ENCODE results near the gene TMEM270.
"Not testable (repeated sequence)": the region's sequence is repeated elsewhere in the genome, so short reads cannot be mapped to it uniquely, and the experiment has no call there.

The TMEM270 gene

DNA sequence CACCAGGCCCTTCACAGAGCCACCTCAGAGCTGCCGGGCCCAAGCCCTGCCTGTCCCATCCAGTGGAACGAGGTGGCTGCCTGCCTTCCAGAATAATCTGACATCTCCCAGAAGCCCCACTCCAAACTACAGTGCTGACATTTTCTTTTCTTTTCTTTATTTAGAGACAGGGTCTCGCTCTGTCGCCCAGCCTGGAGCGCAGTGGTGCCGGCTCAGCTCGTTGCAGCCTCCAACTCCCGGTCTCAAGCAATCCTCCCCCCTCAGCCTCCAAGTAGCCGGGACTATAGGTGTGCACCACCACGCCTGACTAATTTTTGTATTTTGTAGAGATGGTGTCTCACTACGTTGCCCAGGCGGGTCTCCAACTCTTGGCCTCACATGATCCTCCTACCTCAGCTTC lies 346 bp downstream of the TMEM270 start:
- DNase-seq: no peak

DNA sequence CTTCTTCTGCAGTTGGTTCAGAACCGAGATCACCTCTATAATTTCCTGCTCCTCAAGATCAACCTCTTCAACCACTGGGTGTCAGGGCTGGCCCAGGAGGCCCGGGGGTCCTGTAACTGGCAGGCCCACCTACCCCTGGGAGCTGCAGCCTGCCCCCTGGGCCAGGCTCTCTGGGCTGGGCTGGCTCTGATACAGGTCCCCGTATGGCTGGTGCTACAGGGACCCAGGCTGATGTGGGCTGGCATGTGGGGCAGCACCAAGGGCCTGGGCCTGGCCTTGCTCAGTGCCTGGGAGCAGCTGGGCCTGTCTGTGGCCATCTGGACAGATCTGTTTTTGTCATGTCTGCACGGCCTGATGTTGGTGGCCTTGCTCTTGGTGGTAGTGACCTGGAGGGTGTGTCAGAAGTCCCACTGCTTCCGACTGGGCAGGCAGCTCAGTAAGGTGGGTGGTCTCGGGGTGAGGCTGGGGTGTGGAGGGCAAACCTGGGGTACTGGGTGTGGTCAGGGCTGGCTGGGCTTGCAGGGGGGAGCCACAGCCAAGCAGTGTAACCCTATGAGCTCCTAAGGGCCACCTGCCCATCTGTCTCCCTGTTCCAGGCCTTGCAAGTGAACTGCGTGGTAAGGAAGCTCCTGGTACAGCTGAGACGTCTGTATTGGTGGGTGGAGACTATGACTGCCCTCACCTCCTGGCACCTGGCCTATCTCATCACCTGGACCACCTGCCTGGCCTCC lies 4.2 kb downstream of the TMEM270 start:
- no peak for DNase-seq

DNA sequence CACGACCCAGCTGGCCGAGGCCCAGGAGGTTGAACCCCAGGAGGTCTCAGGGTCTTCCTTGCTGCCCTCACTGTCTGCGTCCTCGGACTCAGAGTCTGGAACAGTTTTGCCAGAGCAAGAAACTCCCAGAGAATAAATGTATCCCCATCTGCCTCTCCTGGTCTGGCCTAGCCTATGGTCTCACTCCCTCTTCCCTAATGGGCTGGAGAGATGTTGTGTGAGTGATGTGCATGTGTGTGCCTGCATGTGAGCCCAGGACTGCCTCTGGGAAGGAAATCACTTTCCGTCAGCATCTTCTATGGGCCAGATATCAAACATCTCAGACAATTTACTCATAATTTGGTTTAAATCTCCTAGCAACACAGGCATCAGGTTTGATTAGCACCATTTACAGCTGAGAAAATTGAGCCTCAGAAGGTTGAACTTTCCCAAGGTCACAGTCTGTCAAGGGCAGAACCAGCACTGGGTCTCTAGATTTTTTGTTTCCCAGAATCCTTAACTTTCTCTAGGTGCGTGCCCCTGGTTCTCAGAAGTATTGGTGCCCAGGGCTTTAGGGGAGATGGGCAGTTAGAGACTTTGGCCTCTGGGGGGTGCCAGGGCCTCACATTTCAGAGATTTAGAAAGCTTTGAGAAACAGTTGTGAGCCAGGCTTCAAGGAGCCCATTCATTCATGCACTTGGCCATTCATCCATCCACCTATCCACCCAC lies 4.9 kb downstream of the TMEM270 start:
- DNase-seq: no peak

DNA sequence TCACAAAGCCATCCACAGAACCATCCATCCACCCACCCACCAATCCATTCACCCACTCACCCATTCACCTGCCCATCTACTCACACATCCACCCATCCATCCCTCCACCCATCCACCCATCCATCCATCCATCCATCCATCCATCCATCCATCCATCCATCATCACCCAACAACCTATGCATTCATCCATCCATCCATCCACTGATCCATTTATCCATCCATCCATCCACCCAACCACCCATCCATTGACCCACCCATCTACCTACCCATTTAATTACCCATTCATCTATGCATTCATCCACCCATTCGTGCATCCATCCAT lies 5.4 kb downstream of the TMEM270 start:
- no peak for DNase-seq

DNA sequence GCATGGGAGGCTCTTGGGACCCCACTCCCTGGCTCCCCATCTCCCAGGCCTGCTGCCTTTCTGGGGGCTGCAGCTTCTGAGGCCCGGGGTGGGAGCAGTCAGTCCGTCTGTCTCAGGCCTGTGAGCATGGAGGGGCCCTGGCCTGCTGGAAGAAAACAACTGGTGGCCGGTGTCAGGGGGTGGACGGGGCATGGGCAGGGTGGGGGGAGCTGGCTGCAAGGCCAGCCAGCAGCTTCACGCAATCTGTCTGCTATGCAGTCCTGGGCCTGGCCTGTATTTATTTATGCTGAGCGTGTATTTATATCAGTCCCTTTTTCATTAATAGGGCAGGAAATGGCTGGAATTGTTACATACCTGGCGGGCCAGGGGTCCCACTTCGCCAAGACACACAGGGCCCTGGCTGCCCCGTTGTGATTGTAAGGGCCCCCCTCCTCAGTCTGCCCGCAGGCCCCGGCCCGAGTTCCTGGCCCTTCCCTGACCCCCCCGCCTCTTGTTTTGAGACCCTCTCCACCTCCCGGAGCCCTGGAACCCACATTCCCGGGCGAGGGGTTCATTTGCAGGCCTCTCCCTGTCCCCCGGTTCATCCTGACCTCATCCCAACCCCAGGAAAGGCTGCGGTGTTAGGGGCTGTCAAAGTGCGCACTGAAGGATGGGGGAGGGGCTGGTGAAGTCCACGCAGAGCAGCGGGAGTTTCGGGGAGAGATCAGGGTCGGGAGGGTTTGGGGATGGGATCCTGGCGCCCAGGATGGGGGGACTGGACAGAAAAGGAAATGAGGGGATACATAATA lies 8.2 kb downstream of the TMEM270 start:
- no peak for DNase-seq

DNA sequence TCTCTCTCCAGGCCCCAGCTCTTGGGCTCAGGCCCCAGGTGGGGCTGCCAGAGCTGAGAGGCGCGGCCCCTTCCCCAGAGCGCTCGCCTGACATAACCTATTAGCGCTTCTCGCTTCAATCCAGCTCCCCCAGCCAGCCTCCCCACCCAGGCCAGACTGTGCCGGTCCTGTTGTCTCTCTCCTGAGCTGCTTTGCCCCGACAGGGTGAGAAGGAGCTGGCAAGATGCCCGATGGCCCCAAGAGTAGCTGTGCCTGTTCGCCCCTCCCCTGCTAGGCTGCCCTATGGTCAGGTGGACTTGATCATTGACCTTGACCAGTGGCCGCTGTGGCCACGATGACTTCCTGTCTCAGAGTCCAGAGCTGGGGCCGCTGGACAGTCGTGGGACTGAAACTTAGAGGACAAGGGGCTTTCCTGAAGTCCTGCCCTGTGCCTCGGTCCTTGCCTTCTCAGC lies 9.1 kb downstream of the TMEM270 start:
- DNase-seq: no peak

DNA sequence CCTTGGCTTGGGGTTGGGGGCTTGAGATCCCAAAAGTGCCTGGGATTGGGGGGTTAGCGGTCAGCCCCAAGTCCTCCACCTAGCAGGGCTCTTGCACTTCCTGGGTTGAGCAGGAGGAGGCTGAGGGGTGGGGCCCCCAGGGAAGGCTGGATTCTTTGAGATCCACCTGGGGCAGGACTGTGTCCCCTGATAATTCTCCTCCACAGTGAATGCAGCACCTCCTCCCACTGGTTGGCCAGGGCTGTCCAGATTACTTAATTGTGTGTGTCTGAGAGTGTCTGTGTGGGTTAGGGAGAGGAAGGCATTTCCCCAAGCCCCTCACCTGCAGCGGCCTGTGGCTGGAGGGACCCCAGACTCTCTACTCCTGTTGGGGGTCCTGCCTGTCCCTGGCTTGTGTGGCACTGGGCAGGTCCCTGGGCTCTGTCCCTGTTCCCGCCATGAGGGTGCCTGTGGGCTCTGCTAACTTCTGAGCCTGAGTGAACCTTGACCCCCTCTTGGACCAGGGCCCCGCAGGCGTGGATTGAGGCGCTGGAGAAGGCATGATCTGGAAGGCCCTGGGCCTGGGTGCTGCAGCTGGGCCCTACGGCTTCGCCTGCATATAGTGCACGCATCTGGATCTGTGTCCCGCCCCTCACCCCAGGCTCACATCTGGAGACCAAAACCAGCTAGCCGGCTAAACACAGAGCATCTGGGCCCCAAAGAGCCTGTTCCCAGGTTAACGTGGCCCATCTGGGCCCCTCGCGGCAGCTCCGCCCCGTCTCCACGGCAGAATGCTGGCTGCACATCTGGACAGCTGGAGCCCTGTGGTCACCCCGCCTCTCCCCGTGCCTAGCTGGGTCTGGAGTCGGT lies 10.4 kb downstream of the TMEM270 start:
- DNase-seq: no peak

DNA sequence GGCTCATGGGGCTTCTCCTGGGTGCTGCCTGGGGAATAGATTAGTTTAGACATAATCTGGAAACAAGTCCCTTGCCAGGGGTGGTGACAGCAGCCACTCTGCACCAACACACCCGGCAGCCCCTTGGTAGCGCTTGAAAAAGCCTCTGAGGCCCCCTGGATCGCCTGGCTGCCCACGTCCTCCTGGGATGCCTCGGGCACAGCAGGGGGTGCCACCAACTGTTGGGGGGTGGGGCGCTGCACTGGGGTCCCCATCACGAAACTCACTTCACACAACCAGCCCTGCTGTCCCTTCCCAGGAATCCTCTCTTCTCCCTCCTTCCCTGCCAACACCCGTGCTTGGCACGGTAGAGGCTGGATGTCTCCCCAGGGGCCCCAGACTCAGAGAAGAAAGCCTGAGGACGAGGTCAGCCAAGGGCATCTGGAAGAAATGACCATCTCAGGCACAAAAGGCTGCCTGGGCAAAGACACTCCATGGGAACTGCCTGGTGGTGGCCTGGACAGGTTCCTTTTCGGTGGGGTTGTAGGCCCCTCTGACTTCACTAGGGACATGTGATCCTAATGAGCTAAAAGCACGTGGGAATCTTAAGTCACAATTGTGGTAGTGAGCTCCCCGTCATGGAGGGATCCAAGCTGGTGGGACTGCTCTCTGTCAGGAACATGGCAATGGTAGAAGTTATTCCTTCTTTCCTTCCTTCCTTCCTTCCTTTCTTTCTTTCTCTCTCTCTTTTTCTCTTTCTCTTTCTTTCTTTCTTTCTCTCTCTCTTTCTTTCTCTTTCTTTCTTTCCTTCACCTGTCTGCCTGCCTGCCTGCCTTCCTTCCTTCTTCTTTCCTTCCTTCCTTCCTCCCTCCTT lies 11.3 kb downstream of the TMEM270 start:
- DNase-seq: no peak

DNA sequence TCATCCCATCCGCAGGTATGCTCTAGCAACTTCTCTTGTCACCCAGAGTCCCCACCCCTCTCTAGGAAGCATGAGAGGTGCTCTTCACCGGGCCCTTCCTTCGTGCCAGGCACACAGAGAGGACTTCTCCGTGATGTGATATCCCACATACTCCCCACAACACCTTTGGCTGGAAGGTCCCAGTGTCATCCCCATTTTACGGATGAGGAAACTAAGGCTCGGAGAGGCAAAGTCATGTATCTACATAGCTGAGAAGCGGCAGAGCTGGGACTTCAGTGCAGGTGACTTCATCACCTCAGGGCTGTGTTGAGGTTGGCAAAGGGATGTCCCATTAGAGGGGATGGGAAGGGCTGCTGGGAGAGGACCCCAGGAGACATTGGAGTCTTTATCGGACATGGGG lies 15.4 kb downstream of the TMEM270 start:
- DNase-seq: no peak

DNA sequence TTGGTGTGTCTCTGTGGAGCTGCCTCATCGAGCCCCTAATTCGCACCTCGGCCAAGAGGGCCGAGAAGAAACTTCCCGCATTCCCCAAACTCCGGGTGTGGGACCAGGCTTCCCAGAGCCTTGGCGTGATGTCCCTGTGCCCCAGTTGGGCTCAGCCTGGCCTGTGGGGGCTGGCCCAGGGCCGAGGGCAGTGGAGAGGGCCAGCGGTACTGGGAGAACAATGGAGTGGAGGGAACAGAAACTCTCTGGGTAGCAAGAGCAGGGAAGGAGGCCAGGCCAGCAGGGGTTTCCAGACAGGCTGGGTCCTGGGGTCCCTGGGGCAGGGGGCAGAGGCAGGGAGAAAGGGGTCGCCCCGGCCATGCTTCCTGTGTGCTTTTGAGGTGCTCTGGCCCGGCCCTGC lies 16.0 kb downstream of the TMEM270 start:
- no peak for DNase-seq

DNA sequence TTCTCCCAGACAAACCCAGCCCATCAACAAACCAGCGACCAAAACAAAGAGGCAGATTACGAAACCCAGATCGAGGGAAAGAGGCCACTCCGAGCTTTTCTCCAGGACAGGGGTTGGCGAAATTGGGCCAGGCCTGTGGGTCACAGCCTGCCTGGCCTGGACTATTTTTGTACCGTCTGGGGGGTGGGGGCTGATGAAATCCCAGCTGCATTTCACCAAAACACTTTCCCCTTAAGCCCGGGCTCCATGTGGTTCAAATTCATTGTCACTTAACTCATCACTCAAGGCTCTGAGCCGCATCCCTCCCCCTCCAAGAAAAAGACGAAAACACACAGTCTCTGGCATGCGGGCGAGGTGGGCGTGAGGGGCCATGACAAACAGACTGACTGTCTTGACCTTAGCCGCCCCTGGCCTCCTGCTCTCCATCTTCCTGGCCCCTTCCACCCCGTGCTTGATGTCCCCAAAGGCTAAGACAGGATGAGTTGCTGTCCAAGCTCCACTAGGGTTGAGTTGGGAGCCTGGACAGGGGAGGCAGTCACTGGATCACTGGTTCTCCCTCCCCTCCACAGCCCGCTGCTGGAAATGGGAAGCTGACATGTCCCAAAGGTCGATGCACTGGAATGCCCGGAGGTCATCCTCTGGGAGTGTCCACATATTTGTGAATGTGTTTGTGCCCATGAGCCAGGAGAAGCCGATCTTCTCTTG lies 19.2 kb downstream of the TMEM270 start:
- DNase-seq: no peak

DNA sequence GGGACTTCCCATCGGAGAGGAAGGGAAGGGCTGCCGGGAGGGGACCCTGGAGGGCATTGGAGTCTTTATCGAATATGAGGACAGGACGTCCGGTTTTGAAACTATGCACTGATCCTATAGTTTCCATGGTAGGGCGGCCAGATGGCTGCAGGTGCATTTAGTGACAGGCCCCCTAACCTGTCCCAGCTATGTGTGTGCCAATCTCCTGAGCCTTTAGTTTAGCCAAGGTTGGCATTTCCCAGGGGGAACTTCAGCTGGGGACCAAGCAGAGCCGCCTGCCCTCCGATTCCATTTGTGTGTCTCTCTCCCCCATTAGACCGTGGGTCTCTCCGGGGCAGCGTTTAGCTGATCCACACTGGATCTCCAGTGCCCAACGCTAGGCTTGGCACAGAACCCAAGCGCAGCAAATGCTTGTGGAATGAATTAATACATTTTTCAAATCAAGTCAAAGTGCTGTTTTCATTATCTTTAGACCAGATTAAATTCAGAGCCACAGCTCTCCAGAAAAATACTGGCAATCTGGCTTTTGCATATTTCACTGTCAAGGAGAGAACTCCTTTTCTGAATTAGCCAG lies 19.9 kb downstream of the TMEM270 start:
- DNase-seq: no peak

DNA sequence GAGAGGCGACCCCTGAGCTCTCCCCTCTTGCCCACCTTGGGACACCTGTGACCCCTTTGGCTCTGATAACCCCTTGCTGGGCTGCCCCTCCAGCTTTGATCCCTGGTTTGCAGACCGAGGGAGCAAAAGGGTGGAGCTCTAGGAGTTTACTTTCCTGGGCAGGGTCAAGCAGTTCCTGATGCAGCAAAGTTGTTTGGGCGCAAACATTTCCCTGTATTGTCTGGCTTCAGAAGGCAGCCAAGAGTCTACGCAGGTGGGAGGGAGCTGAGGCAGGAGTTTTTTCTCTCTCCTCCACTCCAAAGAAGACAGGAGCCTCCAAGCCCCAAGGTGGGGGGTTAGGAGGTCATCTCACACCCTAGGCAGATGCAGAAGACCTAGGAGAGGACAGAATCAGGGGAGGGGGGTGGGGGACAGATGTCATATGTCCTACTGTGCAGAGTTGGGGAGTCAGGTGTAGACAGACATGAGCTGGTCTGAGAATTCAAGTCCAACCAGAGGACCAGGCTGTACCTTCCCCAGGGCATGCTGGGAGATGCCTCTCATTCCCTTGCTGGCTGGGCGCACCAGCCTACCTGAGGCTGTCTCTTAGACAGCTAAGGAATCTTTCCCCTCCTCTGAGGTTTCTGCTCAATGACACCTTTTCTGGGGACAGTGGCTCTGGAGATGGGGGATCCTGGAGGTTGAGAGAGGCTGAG lies 20.5 kb downstream of the TMEM270 start:
- no peak for DNase-seq

DNA sequence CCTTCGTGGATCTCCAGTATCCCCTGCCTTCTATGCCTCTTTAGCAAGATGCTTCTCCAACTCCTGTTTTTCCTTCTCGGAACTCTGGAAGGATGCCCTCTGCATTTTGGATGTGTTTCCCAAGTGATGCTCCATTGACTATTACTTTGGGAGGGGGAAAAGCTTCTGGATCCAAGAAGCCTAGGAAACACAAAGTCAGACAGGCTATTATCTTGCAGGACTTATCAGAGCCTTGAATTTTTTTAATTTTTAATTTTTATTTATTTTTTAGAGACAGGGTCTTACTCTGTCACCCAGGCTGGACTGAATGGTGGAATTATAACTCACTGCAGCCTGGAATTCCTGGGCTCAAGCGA lies 21.1 kb downstream of the TMEM270 start:
- DNase-seq: no peak

DNA sequence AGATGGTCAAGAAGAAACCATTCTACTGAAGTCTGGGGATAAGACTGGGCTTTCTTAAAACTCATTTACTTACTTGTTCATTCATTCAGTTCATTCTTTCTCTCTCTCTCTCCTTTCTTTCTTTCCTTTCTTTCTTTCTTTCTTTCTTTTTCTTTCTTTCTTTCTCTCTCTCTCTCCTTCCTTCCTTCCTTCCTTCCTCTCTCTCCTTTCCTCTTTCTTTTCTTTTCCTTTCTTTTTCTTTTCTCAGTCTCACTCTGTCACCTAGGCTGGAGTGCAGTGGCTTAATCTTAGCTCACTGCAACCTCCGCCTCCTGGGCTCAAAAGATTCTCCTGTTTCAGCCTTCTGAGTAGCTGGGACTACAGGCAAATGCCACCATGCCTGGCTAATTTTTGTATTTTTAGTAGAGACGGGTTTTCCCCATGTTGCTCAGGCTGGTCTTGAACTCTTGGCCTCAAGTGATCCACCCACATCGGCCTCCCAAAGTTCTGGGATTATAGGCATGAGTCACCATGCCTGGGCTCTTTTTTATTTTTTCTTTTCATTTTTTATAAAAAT lies 24.0 kb downstream of the TMEM270 start:
- not testable (repeated sequence) for DNase-seq

DNA sequence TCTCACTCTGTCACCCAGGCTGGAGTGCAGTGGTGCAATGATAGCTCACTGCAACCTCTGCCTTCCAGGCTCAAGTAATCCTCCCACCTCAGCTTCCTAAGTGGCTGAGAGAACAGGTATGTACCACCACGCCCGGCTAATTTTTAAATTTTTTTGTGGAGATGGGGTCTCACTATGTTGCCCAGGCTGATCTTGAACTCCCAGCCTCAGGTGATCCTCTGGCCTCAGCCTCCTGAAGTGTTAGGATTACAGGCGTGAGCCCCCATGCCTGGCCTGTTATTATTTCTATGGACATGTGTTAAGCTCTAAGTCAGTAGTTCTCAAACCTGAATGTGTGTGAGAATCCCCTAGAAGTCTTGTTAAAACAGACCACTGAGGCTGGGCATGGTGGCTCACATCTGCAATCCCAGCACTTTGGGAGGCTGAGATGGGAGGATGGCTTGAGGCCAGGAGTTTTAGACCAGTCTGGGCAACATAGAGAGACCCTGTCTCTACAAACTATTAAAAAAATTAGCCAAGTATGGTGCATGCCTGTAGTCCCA lies 24.5 kb downstream of the TMEM270 start:
- no peak for DNase-seq

DNA sequence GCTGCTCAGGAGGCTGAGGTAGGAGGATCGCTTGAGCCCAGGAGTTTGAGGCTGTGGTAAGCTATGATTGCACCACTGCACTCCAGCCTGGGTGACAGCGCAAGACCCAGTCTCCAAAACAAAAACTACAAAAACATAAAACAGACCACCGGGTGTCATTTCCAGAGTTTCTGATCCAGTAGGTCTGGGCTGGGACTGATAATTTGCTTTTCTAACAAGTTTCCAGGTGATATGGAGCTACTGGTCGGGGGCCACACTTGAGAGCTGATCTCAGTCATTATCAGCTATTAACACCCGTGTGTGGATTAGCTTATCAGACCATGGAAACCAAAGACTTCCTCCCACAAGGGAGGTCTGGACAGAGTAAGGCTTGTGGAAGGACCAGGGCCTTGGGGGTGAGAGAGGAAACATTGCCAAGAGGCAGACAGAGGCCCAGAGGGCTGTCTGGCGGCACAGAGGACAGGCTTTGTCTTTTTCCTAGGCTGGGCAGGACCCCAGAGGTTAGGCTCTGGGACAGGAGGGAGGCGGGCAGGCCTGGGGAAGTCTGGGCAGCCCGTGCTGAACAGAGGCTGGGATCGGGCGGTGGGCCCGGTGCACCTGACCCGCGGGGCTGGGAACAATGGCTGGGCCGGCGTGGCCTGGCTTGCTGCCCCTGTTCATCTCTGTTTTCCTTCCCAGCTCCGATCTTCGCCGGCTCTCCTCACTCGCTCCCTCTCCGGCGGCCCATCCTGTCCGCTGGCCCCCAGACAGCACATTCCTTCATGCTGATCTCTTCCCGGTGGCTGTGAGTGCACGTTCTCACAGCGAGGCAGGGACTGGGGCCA lies 25.2 kb downstream of the TMEM270 start:
- DNase-seq: no peak

DNA sequence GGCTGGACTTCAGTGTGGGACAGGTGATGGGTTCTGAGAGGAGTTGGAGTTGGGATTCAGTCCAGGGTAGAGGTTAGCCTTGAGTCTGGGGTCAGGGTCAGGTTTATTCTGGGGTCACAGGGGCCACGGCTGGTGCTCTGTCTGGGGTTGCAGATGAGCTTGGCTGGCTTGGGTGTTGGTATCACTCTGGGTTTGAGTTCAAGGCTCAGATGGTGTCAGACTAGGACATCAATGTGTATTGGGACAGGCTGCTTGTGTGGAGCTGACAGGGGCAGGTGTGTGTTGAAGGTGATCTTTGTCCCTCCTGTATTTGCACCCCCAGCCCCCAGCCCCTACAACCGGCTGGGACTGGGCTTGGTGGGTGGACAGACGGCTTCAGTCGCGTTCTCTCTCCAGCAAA lies 26.8 kb downstream of the TMEM270 start:
- DNase-seq: no peak

DNA sequence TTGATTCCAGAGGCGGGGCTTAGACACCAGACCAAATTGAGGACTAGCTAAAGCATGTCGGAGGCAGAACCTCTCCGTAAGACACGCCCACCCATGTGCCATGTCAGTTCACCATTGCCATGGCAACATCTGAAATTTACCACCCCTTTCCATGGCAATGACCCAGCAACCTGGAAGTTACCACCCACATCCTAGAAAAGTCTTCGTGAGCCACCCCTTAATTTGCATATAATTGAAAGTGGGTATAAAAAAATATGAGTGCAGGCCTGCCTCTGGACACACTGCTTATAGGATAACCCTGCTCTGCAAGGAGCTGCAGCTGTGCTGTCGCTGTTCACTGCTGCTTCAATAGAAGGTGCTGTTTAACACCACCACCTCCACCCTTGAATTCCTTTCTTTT lies 28.0 kb downstream of the TMEM270 start:
- no peak for DNase-seq

Data from central memory CD4-positive, alpha-beta T cell (primary cell).